SK-N-SH treated with all-trans-retinoic acid at 6 μM for 48 hours (cell line): ENCODE measurements around the gene SLC1A7.

Experiments used
- ATAC-seq: fragments of 200-7000 bp; cut with Tn5 transposase; 3 replicates; pipeline ENCODE4 v1.9.1; 2020; ENCODE audit warnings: mild to moderate bottlenecking, moderate library complexity
- CREB5 ChIP-seq: fragments of 250-450 bp; sonication (Bioruptor Pico); IDR thresholded peaks from 2 replicates; pipeline ENCODE4 v1.5.1; 2020; ENCODE audit warnings: low read depth, mild to moderate bottlenecking, moderate library complexity
- CSRNP3 ChIP-seq: fragments of 250-450 bp; sonication (Bioruptor Pico); IDR thresholded peaks from 2 replicates; pipeline ENCODE4 v1.5.1; 2021; ENCODE audit warnings: mild to moderate bottlenecking, moderate library complexity
- ESRRG ChIP-seq: fragments of 250-450 bp; sonication (Bioruptor Pico); IDR thresholded peaks from 2 replicates; pipeline ENCODE4 v1.6.1; 2021; ENCODE audit warnings: mild to moderate bottlenecking
- GLIS3 ChIP-seq: fragments of 250-450 bp; sonication (Bioruptor Pico); IDR thresholded peaks from 2 replicates; pipeline ENCODE4 v1.5.0; 2020; ENCODE audit warnings: mild to moderate bottlenecking, moderate library complexity
- ISL1 ChIP-seq: fragments of 250-450 bp; sonication (Bioruptor Pico); IDR thresholded peaks from 2 replicates; pipeline ENCODE4 v2.1.2; 2022; ENCODE audit warnings: mild to moderate bottlenecking, moderate library complexity
- OSR1 ChIP-seq: fragments of 250-450 bp; sonication (Bioruptor Pico); IDR thresholded peaks from 2 replicates; pipeline ENCODE4 v1.8.0; 2022; ENCODE audit warnings: moderate library complexity, mild to moderate bottlenecking, inconsistent platforms
- PATZ1 ChIP-seq: fragments of 250-450 bp; sonication (Bioruptor Pico); IDR thresholded peaks from 2 replicates; pipeline ENCODE4 v1.8.0; 2020; ENCODE audit warnings: mild to moderate bottlenecking, moderate library complexity, borderline replicate concordance
- TCF4 ChIP-seq: fragments of 250-450 bp; sonication (Bioruptor Pico); IDR thresholded peaks from 2 replicates; pipeline ENCODE4 v1.8.0; 2021; ENCODE audit warnings: mild to moderate bottlenecking, moderate library complexity, borderline replicate concordance
- ZFP30 ChIP-seq: fragments of 450-650 bp; formaldehyde crosslinking; IDR thresholded peaks from 2 replicates; pipeline ENCODE4 v1.5.0; 2022; ENCODE audit warnings: mild to moderate bottlenecking, moderate library complexity
- ZNF565 ChIP-seq: fragments of 450-650 bp; formaldehyde crosslinking; conservative IDR thresholded peaks from 2 replicates; pipeline ENCODE4 v1.5.0; 2020; ENCODE audit warnings: low read depth, mild to moderate bottlenecking, moderate library complexity
- ZNF70 ChIP-seq: fragments of 450-650 bp; formaldehyde crosslinking; IDR thresholded peaks from 2 replicates; pipeline ENCODE4 v1.5.0; 2020; ENCODE audit warnings: mild to moderate bottlenecking, moderate library complexity
- TF ChIP-seq, protein P1 (sequence below): fragments of 250-450 bp; sonication (Bioruptor Pico); IDR thresholded peaks from 2 replicates; pipeline ENCODE4 v1.5.0; 2020; ENCODE audit warnings: mild to moderate bottlenecking, moderate library complexity

SLC1A7 gene

DNA sequence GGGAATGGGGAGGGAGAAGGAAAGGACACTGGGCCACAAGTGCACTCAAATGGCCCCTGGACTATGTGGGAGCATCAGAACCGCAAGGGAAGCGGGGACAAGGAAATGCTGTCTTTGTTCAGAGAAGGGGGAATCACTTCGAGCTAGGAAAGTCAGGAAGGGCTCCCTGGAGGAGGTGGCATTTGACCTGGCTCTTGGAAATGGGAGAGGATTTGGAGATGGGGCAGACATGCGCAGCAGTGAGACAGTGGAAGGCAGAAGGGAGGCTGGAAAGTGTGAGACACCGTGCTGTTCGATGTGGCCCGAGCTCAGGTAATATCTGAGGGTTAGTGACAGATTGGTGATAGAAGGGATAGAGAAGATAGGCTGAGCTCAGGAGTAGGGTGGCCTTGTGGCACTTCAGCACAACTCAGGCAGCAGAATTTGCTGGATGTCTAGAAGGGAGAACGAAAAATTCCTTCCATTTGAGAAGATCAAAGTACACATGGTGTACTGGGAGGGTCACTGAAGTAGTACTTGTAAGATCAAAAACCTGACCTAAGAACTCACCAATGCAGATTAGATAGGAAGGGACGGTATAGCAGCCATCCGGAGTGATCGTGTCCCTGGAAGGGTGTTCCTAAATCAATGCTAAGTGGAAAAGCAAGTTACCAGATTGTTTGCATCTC, 25.4 kb downstream of the SLC1A7 start:
- no peak for ATAC-seq
- no peak for TF ChIP-seq ESRRG
- no peak for TF ChIP-seq ZFP30 (CRISPR knock-in tag)
- no peak for TF ChIP-seq ZNF70 (CRISPR knock-in tag)
- TF ChIP-seq CREB5 (CRISPR knock-in tag) = no peak
- no peak for TF ChIP-seq PATZ1 (CRISPR knock-in tag)
- TF ChIP-seq CSRNP3 (CRISPR knock-in tag) = no peak

DNA sequence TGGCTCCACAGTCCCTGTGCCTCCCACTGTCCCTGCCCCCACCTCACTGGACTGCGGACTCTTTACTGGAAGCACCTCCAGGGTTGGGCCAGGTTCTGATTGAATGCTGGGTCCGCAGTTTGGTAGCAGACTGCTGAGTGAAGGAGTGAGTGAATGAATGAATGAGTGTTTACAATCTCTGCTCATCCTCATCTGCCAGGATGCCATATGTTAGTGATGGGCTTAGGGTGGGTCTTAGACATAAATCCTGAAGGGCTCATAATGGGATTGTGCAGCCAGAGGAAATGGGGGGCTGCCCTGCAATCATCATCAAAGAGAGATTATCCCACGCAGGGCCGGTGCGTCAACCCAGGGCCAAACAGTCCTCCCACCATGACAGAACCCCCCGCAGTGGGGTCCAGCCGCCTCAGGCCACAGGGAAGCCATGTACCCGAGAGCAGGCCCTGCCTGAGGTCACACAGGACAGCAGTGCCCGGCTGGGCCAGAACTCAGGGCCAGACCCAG, 26.1 kb downstream of the SLC1A7 start:
- no peak for ATAC-seq
- TF ChIP-seq, protein P1, sequence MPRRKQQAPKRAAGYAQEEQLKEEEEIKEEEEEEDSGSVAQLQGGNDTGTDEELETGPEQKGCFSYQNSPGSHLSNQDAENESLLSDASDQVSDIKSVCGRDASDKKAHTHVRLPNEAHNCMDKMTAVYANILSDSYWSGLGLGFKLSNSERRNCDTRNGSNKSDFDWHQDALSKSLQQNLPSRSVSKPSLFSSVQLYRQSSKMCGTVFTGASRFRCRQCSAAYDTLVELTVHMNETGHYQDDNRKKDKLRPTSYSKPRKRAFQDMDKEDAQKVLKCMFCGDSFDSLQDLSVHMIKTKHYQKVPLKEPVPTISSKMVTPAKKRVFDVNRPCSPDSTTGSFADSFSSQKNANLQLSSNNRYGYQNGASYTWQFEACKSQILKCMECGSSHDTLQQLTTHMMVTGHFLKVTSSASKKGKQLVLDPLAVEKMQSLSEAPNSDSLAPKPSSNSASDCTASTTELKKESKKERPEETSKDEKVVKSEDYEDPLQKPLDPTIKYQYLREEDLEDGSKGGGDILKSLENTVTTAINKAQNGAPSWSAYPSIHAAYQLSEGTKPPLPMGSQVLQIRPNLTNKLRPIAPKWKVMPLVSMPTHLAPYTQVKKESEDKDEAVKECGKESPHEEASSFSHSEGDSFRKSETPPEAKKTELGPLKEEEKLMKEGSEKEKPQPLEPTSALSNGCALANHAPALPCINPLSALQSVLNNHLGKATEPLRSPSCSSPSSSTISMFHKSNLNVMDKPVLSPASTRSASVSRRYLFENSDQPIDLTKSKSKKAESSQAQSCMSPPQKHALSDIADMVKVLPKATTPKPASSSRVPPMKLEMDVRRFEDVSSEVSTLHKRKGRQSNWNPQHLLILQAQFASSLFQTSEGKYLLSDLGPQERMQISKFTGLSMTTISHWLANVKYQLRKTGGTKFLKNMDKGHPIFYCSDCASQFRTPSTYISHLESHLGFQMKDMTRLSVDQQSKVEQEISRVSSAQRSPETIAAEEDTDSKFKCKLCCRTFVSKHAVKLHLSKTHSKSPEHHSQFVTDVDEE = 0 out of 2 replicates have a peak, but pooled peaks have one; percentile 2
- TF ChIP-seq ESRRG = no peak

DNA sequence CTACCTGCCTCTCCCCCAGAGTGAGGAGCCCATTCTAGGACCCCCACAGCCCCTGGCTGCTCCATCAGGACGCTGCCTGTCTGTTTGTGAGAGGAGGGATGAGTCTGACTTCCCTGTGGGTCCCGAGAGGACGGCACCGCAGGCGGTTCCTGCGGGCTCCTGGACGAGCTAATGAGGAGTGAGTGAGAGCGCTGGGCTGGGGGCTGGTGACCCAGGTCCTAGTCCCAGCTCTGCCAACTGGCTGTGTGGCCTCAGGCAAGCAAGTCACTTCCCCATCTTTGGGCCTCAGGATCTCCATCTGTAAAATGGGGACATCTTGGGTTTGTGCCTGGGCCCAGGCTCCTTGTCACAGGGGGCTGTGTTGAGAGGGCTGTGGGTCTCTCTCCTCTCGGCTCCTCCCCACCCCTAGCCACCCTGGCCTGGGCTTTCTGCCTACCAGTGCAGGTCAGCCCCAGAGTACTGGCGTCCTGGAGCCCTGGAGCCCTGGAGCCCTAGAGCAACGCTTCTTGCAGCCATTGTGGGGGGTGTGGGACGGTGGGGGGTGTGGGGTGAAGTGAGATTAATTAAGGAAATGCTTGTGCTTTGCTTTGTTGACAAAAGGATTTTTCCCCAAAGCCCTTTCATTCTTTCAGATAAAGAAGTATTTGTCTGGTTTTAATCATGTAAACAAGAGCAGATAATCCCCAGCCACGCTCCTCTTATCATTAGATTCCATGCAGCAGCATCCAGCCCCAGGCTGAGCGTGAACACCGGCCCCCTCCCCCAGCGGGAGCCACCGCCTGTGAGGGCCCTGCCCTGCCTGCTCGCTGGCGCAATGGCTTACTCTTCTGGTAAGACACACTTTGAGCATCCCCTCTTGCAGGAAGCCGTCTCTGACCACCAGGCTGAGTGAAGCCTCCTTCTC, 26.8 kb downstream of the SLC1A7 start:
- peak; percentile 60; the same call in 2 of the 3 replicates for ATAC-seq
- TF ChIP-seq ISL1 = 0 out of 2 replicates have a peak, but pooled peaks have one; percentile 8
- TF ChIP-seq OSR1 (CRISPR knock-in tag) = no peak
- TF ChIP-seq, protein P1 = peak; percentile 84
- TF ChIP-seq TCF4 (CRISPR knock-in tag) = peak; percentile 92

DNA sequence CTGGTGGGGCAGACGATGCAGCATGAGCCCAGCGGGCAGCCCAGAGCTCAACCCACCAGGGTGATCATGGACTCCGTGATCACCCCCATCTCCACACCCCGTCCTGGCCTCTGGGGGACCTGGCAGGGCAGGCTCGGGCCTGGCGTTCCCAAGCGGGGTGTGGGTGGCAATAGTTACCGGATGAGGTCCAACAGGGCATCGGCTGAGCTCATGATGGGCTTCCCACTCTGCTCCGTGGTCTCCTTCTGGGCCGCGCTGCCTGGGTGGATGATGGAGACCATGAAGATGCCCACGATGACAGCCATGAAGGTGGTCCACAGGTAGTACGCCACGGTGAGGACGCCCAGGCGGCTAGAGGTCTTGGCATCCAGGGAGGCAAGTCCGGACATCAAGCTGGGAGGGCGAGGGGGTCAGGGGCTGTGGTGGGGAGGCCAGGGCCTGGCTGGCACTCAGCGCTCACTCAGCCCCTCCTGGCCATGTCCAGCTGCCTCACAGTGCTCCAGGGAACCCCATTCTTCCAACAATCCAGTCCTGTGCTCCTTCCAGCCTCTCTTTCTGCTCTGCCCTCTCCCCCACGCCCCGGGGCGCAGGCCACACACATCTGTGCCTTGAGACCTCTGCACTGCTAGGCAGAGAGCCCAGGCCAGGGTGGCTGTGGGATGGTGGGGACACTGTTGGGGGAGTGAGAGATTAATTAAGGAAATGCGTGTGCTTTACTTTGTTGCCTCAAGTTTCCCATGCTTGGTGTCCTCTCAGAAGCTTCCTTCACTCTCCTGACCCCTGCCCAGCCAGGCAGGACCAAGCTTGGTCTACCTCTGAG, 27.6 kb downstream of the SLC1A7 start:
- no peak for ATAC-seq
- TF ChIP-seq ZNF565 (CRISPR knock-in tag) (no peak), GLIS3 (CRISPR knock-in tag) (no peak)
